ENCODE measurements around the gene PPM1H.

DNA sequence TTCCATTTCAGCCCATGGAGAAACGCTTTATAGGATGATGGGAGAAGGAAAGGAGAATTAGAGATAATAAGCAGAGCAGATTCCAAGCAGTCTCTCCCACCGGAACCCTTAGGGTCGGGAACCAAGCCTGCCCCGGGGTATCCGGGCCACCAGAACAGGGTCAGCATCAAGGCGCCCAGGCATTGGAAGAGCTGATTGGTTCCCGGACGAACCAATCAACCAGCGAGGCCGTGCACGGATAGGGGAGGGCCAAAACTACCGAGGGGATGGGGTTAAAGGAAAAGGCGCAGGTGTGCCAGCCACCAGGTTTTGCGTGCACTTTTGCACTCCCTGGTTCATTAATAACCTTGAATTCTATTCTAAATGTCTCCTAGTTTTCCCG, 1.7 kb downstream of the PPM1H start:
- TF ChIP-seq, protein P1, sequence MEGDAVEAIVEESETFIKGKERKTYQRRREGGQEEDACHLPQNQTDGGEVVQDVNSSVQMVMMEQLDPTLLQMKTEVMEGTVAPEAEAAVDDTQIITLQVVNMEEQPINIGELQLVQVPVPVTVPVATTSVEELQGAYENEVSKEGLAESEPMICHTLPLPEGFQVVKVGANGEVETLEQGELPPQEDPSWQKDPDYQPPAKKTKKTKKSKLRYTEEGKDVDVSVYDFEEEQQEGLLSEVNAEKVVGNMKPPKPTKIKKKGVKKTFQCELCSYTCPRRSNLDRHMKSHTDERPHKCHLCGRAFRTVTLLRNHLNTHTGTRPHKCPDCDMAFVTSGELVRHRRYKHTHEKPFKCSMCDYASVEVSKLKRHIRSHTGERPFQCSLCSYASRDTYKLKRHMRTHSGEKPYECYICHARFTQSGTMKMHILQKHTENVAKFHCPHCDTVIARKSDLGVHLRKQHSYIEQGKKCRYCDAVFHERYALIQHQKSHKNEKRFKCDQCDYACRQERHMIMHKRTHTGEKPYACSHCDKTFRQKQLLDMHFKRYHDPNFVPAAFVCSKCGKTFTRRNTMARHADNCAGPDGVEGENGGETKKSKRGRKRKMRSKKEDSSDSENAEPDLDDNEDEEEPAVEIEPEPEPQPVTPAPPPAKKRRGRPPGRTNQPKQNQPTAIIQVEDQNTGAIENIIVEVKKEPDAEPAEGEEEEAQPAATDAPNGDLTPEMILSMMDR (IDR thresholded peaks at IDR 0.05; ENCODE audit: borderline replicate concordance, extremely low read depth, low read length, poor library complexity, severe bottlenecking), result no peak
- TF ChIP-seq EZH2 (IDR thresholded peaks at IDR 0.05; ENCODE audit: borderline replicate concordance, low read depth, low read length, severe bottlenecking), result no peak
